Right lobe of liver (tissue), 6 donors: Measurements from ENCODE around the gene ICE1. TPM values are rescaled to one million over a fixed set of nuclear protein-coding genes. Genes with fewer than 3 reads are reported as not detected.

Source experiments
- ATAC-seq, 4 donors: fragments of 200-7000 bp; cut with Tn5 transposase; one replicate each; pipeline ENCODE4 v1.9.1; 2020; ENCODE audit warnings: mild to moderate bottlenecking in 4 of 4, moderate library complexity in 4 of 4
- DNase-seq, 3 donors: peaks; one replicate each; pipeline ENCODE4 v3.0.0-alpha.2; 2020
- H3K27ac ChIP-seq, 3 donors: fragments of 200-600 bp; one replicate each; pipeline ENCODE4 v1.8.0; 2022
- H3K27me3 ChIP-seq, 2 donors: fragments of 200-600 bp; one replicate each; pipeline ENCODE4 v1.8.0; 2022
- H3K36me3 ChIP-seq, 4 donors: fragments of 200-600 bp; sonication (generic) in 1 of 4; one replicate each; pipeline versions ENCODE4 v1.5.1 to v1.8.0; 2017 to 2022; ENCODE audit warnings: control low read depth in 1 of 4
- H3K4me1 ChIP-seq, 4 donors: fragments of 200-600 bp; sonication (generic) in 1 of 4; one replicate each; pipeline versions ENCODE4 v1.5.1 to v1.8.0; 2017 to 2022; ENCODE audit warnings: control low read depth in 1 of 4
- H3K4me3 ChIP-seq, 3 donors: fragments of 200-600 bp; one replicate each; pipeline ENCODE4 v1.8.0; 2022
- H3K9me3 ChIP-seq, 4 donors: fragments of 200-600 bp; sonication (generic) in 1 of 4; one replicate each; pipeline versions ENCODE4 v1.5.1 to v1.8.0; 2017 to 2022; ENCODE audit warnings: control low read depth in 1 of 4
- POLR2A ChIP-seq: fragments of 450-650 bp; IDR thresholded peaks from one replicate; pipeline ENCODE4 v1.6.1; 2017; ENCODE audit warnings: antibody characterized with exemption, mild to moderate bottlenecking
- WGBS: methylation state at CpG from one replicate; pipeline ENCODE4 v1.1.6; 2018; ENCODE audit warnings: low coverage, low lambda C conversion rate; ENCODE audit not compliant: insufficient coverage; ENCODE audit errors: missing lambda C conversion rate; 5-methylcytosine and 5-hydroxymethylcytosine counted together
- intact Hi-C, 2 donors: fragments of 100-400 bp; cut with DNase I; formaldehyde crosslinking; loops; one replicate each; pipeline versions ENCODE4 v1.11.2 to v1.14.1; 2022
- total RNA-seq, 6 experiments: library from RNA; depleted of rRNA in 2 of 6; stranded (reverse); fragments of >200 nt in 2 of 6; fragmentation: NEBNext Ultra II Directional in 3 of 6; extraction: Animal tissue kit (Norgen Biotek cat#: 25700) in 3 of 6; gene quantifications; one replicate each; pipeline versions ENCODE4 v1.1.0 to v1.2.4, GENCODE V29; 2016 to 2023
- TF ChIP-seq, protein P1 (sequence below), 4 donors: fragments of 200-600 bp in 3 of 4; fragments of 450-650 bp in 1 of 4; IDR thresholded peaks; one replicate each; pipeline versions ENCODE4 v1.5.1 to v1.8.0; 2016 to 2022; ENCODE audit warnings: antibody characterized with exemption in 4 of 4, mild to moderate bottlenecking in 2 of 4
- donor health status: DM: no; HTN: yes; CAD: no.
- donor health status: DM: no; HTN: no; CAD: no.
- donor health status: DM: no; HTN: no; CAD: no.
- donor health status: DM: no; HTN: yes; CAD: no.
- donor health status: DM: no; HTN: yes; CAD: no.

The ICE1 gene
- total RNA-seq, 6 experiments from 2014 or later = 8.2 to 10.7 (median 10.4) TPM

DNA sequence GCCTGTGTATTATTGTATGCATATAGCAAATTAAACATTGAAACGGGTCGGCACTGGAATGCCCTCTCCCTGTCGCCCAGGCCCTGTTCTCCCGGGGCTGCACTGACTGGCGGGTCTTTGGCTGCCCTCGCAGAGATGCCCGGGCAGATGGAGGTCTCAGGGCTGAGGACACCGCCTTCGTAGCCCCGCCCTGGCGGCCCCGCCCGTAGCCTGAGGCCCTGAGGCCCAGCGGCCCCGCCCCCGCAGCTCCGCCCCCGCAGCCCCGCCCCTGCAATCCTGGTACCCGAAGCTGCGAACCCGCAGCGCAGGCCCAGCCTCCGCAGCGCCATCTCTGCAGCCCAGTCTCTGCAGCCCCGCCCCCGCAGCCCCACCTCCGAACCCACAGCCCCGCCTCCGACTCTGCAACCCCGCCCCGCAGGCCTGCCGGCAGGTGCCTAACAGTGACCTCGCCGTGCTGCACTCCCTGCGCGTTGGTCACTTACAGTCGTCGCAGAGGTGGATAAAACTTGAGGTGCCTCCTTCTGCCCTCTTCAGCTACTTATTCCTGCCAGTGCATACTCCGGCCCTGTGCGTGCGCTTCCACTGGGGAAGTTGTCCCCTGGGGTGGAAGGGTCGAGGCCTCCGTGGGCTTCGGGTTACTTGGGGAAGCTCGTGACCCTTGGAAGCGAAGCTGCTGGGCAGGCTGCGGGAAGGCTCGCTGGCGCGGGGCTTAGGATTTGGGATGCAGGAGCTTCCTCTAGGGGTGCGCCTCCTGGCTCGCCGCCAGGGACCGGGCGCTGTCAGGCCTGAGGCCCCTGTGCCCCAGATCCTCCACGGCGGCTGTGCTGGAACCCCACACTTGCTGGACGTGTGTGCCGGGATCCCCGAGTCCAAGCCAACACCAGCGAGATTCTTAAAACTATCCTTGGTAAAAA is 72.3 kb downstream of the ICE1 start:
- Histone ChIP-seq H3K4me3 (peak overlapping the region in 1 of 3 donors; percentile 13), H3K4me1 (peaks cover 0 to 8% (median 0%) of the 10 kb centered on the region in 4 donors), H3K27me3 (no peaks in the 10 kb centered on the region), H3K9me3 (no peaks in the 10 kb centered on the region), H3K27ac (no peak overlapping the region), H3K36me3 (peaks cover 0 to 2% (median 0%) of the 10 kb centered on the region in 4 donors)
- WGBS = 35% methylated on average over 16 of the region's 62 CpGs
- DNase-seq (peak; percentile 89 to 91 (median 89)), ATAC-seq (peak; percentile 97 to 98 (median 98))
- intact Hi-C loops = loop anchor here in 1 of 2 donors (10.0 kb wide), 1 partner anchor 1080 kb away; no protein-coding TSS in a partner anchor
- TF ChIP-seq, protein P1, sequence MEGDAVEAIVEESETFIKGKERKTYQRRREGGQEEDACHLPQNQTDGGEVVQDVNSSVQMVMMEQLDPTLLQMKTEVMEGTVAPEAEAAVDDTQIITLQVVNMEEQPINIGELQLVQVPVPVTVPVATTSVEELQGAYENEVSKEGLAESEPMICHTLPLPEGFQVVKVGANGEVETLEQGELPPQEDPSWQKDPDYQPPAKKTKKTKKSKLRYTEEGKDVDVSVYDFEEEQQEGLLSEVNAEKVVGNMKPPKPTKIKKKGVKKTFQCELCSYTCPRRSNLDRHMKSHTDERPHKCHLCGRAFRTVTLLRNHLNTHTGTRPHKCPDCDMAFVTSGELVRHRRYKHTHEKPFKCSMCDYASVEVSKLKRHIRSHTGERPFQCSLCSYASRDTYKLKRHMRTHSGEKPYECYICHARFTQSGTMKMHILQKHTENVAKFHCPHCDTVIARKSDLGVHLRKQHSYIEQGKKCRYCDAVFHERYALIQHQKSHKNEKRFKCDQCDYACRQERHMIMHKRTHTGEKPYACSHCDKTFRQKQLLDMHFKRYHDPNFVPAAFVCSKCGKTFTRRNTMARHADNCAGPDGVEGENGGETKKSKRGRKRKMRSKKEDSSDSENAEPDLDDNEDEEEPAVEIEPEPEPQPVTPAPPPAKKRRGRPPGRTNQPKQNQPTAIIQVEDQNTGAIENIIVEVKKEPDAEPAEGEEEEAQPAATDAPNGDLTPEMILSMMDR (IDR thresholded peaks at IDR 0.05) = no peak
- no peak for TF ChIP-seq POLR2A

DNA sequence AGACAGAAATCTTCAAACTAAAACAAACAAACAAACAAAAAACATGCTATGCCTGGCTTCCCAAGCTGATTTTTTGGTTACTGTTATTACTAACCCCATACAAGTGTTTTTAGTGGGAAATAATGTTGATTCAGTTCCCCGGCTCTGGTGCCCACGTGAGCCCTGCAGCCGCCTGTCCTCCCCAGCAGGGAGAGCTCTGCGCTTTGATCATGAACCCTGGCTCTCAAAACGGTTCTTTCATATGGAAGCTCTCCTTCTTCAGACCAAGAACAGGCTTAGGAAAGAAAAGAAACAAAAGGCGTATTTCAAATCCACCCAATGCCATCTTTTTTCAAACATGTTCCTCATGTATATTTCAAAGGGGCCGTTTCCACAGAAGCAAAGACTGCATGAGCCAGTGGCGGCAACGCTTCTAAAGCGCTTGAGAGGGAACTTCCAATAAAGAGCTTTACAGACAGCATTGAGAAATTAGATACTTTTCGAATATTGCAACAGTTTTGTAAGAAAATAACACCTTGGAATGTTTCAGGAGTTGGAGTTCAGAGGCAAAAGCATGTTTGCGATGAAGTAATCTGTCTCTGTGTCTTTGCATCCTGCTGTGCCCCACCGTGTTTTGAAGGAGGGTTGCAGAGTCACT is 74.8 kb downstream of the ICE1 start:
- no peaks in the 10 kb centered on the region for H3K36me3 ChIP-seq
- H3K4me3 ChIP-seq = no peak overlapping the region
- 37% methylated on average over 12 of the region's 13 CpGs for WGBS
- TF ChIP-seq, protein P1 (IDR thresholded peaks at IDR 0.05) = peak; percentile 43 to 66 (median 64)
- TF ChIP-seq POLR2A = no peak
- DNase-seq = peak in 2 of 3 donors; percentile 48 to 53
- intact Hi-C loops = loop anchor here in 1 of 2 donors (10.0 kb wide), 1 partner anchor 1078 kb away; no protein-coding TSS in a partner anchor
- no peaks in the 10 kb centered on the region for H3K27me3 ChIP-seq
- peaks cover 0 to 8% (median 0%) of the 10 kb centered on the region in 4 donors for H3K4me1 ChIP-seq
- ATAC-seq = peak; percentile 61 to 71 (median 66)
- H3K9me3 ChIP-seq = no peaks in the 10 kb centered on the region
- H3K27ac ChIP-seq = no peak overlapping the region

DNA sequence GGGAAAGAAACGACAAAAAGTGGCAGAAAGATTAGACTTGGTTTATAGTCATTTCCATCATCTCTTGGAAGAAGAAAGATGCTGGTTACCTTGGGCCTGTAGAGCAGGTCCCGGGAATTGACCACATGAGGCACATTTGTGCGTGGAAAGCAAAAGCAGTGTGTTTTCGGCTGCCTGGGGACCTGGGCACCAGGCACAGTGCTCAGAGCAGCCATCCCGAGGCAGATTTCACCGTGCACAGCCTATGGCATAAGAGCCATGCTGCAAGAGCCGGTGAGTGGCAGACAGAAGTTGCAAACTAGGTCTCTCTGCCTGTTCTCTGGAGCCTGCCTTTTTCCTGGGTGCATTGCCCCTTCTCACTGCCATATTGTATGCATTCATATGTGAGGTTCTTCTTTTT is 77.0 kb downstream of the ICE1 start:
- ATAC-seq (no peak), DNase-seq (no peak)
- Histone ChIP-seq H3K9me3 (no peaks in the 10 kb centered on the region), H3K27ac (no peak overlapping the region), H3K4me3 (no peak overlapping the region), H3K27me3 (no peaks in the 10 kb centered on the region), H3K36me3 (no peaks in the 10 kb centered on the region), H3K4me1 (peaks cover 0 to 4% (median 0%) of the 10 kb centered on the region in 4 donors)
- intact Hi-C loops = loop anchor here in 1 of 2 donors (10.0 kb wide), 1 partner anchor 1075 kb away; no protein-coding TSS in a partner anchor
- TF ChIP-seq POLR2A = no peak
- TF ChIP-seq, protein P1 (IDR thresholded peaks at IDR 0.05) = no peak
- WGBS = 82% methylated on average over 6 of the region's 7 CpGs

DNA sequence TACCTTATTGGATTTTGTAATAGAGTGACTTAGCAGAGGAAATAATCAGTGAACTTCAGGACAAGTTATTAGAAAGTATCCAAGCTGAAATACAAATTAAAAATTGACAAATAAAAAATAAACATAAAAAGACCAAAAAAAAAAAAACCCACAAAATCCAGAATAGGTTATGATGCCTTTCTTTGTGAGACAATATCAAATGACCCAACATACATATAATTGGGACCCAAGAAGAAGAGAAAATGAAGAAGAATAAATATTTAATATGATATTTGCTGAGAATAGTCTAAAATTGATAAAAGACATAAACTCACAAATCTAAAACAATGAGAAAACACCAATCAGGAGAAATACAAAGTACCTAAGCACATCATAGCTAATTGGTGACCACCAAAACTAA is 81.8 kb downstream of the ICE1 start:
- ATAC-seq = no peak
- H3K9me3 ChIP-seq = no peaks in the 10 kb centered on the region
- no peaks in the 10 kb centered on the region for H3K27me3 ChIP-seq
- TF ChIP-seq POLR2A = no peak
- TF ChIP-seq, protein P1 (IDR thresholded peaks at IDR 0.05) = no peak
- H3K4me3 ChIP-seq = no peak overlapping the region
- no peak overlapping the region for H3K27ac ChIP-seq
- no peak for DNase-seq
- no peaks in the 10 kb centered on the region for H3K4me1 ChIP-seq
- H3K36me3 ChIP-seq = no peaks in the 10 kb centered on the region
- intact Hi-C loops = no loop called here
